NCI-H2196 treated with DMSO at 0.1 percent for 48 hours (cell line): ENCODE data around the gene SHC2.

Experiments used
- DNase-seq: peaks from one replicate; lab custom pipeline; 2025; ENCODE audit not compliant: unreplicated experiment; lab: John Stamatoyannopoulos, UW

The SHC2 gene

GRCh38 chr19:472005-472858 lies 11.4 kb upstream of the SHC2 start:
- no peak for DNase-seq

DNA sequence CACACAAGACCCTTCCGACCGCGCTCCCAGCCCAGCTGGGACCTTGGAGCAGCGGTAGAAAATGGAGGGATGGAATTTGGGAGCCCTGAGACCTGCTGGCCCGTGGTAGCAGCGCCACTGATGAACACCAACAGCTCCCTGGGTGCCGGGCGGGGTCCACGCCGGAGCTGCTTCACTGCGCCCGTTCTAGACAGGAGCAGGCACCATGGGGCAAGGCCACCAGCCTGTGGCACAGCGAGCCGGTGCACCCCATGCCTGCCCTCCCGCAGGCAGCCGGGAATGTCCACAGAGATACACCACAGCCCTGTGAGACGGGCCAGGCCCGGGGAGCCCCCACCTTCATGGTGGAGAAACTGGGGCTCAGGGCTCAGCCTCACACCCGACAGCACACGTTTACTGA lies 9.9 kb upstream of the SHC2 start:
- DNase-seq = no peak

GRCh38 chr19:469833-470232 lies 9.0 kb upstream of the SHC2 start:
- DNase-seq = no peak

DNA sequence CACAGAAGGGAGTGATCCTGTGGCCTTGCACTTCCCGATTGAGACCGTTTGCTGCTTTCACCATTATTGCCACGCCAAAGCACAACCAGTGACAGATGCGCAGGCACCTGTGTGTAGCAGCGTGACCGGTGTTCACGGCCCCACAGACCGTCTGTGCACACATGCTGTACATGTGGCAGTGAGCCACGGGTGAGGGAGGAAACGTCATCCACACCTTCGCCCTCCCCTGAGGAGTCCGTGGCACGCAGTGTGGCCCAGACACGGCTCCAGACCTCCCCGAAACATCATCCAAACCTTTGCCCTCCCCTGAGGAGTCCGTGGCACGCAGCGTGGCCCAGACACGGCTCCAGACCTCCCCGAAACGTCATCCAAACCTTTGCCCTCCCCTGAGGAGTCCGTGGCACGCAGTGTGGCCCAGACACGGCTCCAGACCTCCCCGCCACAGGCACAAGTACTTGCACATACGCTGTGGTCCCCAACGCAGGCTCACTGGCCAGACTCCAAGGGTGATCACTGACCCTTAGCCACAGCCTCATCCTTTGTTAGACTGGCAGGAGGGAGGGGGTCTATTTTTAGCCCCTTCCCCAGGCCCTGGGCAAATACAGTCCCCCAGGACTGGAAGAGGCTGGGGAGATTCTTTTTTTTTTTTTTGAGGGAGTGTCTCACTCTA lies 7.9 kb upstream of the SHC2 start:
- DNase-seq = no peak

DNA sequence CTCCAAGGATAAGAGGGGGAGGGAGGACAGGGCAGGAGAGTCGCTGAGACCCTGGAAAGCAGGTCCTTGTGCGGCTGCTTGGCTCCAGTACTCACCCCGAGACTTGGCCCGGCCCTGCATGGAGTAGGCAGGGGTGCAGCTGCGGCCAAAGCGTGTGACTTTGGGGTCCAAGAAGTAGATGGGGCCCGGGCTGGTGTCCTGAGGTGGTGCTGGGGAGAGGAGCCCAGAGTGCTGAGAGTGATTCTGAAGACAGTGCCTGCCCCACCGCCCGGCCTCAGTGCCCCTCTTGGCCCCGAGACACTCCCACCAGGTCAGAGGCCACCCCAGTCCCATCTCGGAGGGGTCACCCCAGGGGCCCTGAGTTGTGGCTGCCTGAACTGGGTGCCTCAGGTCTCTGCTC lies 6.7 kb upstream of the SHC2 start:
- no peak for DNase-seq

GRCh38 chr19:465056-465816 lies 4.4 kb upstream of the SHC2 start:
- no peak for DNase-seq

DNA sequence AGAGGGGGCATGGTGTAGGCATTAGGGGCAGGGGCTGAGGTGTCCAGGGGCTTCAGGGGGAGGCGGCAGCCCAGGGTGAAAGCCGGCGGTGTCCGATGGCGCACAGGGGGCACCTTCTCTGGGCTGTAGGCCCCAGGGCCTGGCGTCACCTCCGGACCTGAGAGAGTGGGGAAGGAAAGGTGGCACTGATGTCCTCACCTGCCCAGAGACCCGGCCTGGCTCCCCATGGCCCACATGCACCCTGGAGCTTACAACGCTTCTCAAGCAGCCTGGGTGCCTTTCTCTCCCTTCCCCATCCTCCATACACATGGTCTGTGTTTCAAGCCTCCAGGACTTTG lies 3.3 kb upstream of the SHC2 start:
- no peak for DNase-seq

DNA sequence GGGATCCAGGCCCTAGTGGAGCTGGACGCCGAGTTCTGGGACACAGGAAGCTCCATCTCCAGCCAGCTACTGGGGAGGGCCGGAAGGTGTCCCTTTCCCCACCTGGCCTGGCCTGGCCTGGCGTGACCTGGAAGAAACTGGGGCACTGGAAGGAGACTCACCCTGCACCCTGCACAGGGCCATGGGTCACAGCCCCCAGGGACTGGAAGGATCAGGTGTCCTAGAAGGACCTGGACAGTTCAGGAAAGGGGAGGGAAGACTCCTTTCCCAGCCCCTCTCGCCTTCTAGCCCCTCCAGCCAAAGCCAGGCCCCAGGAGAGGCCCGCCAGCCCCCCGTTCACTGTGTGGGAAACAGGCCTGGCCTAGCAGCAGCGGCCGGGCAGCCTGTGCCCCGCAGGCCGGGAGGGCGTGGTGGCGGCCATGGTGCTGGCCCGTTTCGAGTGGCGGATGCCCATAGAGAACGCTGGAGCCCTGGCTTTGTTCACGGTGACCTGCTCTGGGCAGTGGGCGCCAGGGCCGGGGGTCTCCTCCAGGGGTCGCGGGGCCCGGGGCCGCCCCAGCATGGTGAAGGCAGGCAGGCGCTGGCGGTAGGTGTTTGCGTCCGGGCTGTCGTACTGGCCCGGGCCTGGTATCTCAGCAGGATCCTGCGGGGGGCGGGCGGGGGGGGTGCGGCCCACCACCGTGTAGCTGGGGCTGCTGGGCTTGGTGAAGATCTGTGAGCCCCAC lies 2.8 kb upstream of the SHC2 start:
- DNase-seq = no peak

GRCh38 chr19:461721-462551 lies 1.1 kb upstream of the SHC2 start:
- peak; percentile 75 for DNase-seq

DNA sequence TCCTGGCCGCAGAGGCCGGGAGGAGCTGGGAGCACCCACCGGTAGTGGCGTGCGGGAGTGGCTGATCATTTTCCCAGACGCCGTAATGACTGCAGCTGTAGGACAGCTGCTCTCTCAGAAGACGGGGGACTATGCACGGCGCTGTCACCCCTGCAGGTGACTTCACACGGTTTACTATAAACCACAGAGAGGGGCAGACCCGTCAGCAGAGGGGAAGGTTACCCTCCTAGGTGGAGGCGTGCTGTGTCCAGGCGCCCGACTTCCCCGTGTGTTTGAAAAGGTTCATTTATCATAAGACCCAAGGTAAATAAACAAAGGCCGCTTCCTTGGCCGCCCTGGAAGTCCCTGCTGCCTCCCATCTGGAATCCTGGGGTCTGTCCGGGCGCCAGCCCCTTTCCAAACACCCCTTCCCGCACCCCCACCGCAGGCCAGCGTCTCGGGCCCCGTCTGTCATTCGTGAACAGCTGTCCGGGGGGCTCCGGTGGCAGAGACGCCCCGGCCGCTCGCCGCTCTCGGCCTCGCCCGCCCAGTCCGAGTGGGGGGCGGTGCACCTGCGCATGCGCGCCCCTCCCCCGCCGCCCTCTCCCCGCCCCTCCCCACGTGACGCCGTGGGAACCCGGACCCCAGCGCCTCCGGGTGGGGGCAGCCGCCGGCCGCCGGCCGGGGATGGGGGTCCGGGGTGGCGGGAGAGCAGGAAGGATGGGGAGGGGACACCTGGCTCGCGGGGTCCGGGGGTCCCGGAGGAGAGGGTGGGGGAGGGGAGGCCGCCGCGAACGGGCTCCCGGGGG lies 915 bp downstream of the SHC2 start:
- peak; percentile 38 for DNase-seq

- no peak for DNase-seq
Measured at GRCh38 chr19:458091-459042, 2.5 kb downstream of the SHC2 start.

GRCh38 chr19:457636-458035 lies 3.2 kb downstream of the SHC2 start:
- DNase-seq = no peak

- DNase-seq = no peak
Measured at GRCh38 chr19:456547-457110, 4.2 kb downstream of the SHC2 start.

GRCh38 chr19:455851-456546 lies 4.8 kb downstream of the SHC2 start:
- no peak for DNase-seq

GRCh38 chr19:455031-455705 lies 5.7 kb downstream of the SHC2 start:
- no peak for DNase-seq

- DNase-seq = no peak
Measured at GRCh38 chr19:453606-454005, 7.2 kb downstream of the SHC2 start.

GRCh38 chr19:452829-453228 lies 8.0 kb downstream of the SHC2 start:
- DNase-seq = no peak
